ENCODE data around the gene PHF19.

PHF19 gene

DNA sequence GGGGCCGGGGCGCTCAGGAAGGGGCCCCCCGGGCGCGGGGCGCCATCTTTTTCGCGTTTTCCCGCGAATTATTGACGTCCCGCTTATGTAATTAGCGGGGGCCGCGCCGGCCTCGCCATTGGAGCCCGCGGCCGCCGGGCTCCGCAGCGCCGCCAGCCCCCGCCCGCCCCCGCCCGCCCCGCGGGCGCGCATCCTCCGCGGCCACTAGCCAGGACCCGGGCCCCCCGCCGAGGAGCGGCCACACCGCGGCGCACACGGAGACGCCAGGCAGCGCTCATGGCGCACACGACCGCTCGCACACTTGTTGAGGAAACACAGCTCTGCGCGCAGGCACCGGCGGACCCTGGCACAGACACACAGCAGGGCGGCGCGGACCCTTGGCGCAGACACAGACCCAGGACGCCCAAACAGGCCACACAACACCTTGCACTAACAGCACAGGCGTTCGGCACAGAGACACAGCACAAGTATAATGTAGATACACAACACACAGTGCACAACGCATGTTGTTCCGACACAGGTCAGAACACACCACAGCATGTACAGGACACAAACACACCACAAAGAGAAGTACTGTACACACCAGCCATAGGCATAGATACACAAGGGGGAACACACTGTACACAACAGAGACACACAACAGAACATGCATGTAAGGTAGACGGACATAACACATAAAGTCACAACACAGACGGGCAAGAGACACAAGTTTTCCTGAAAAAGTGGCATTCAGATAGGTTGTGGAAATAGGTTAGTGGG lies 467 bp upstream of the PHF19 start:
- TF ChIP-seq, protein P1, sequence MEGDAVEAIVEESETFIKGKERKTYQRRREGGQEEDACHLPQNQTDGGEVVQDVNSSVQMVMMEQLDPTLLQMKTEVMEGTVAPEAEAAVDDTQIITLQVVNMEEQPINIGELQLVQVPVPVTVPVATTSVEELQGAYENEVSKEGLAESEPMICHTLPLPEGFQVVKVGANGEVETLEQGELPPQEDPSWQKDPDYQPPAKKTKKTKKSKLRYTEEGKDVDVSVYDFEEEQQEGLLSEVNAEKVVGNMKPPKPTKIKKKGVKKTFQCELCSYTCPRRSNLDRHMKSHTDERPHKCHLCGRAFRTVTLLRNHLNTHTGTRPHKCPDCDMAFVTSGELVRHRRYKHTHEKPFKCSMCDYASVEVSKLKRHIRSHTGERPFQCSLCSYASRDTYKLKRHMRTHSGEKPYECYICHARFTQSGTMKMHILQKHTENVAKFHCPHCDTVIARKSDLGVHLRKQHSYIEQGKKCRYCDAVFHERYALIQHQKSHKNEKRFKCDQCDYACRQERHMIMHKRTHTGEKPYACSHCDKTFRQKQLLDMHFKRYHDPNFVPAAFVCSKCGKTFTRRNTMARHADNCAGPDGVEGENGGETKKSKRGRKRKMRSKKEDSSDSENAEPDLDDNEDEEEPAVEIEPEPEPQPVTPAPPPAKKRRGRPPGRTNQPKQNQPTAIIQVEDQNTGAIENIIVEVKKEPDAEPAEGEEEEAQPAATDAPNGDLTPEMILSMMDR (IDR thresholded peaks at IDR 0.05; ENCODE audit: low read depth, low read length), result no peak
- peak overlapping the region; percentile 73 to 75 for H3K4me3 ChIP-seq (replicated peaks in 1 of 2; ENCODE audit: low read depth in 2 of 2, low read length in 2 of 2)
- DNase-seq (ENCODE audit: low read depth in 2 of 2), result peak; percentile 60 to 62

DNA sequence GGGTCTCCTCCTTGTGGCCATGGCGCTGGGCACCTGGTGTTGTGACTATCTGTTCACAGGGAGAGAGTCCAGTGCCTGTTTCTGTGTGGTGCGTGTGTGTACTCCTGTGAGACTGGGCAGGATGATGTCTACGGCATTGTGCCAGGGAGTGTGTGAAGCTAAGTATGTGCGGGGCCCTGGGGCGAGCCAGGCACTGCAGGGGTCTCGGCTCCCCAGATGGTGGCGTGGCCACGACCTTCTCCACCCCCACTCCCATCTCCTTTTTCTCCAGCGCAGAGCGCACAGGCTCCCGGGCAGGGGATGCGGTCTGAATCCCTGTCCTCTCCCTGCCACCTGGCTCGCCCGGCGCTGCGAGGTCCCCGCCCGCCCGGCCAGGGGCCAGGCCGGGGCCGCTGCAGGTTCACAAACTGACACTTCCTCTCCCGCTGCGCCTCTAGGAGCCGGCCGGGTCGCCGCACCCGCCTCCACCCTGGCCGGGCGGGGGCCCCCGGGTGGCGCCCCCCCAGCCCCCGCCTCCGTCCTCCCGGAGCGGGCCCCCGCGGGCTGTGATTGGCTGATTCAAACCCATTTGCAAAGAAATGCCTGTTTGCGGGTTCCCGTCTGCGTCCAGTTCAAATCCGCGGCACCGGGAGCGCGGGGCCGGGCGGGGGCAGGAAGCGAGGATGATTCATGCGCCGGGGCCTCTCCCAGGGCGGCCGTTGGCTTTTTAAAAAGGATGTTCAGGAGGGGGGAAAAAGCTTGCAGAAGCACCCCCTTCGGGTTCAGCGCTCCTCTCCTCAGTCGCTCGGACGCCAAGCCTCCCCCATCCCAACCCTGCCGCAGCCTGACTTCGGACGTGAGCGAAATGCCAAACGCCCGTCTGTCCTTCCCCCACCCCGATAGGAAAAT lies 790 bp downstream of the PHF19 start:
- DNase-seq (ENCODE audit: low read depth in 2 of 2), result peak; percentile 88 to 95
- peak overlapping the region; percentile 73 to 75 for H3K4me3 ChIP-seq (replicated peaks in 1 of 2; ENCODE audit: low read depth in 2 of 2, low read length in 2 of 2)
- TF ChIP-seq, protein P1 (IDR thresholded peaks at IDR 0.05; ENCODE audit: low read depth, low read length), result no peak

DNA sequence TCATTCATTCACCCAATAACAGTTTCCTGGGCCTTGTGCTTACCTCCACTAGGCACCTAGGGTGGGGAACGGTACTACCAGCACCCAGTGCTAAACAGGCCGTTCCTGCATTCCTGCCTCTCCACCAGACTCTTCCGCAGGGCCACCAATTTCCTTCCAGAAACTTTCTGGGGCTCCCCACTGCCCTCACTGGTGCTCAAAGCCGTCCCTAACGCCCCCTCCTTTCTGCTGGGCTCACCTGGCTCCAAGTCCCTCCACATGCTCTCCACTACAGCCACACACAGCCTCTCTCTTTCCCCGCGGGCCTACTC lies 1.4 kb downstream of the PHF19 start:
- H3K4me3 ChIP-seq (replicated peaks in 1 of 2; ENCODE audit: low read depth in 2 of 2, low read length in 2 of 2), result peak overlapping the region; percentile 41 to 73
- no peak for DNase-seq (ENCODE audit: low read depth in 2 of 2)
- TF ChIP-seq, protein P1 (IDR thresholded peaks at IDR 0.05; ENCODE audit: low read depth, low read length), result no peak

DNA sequence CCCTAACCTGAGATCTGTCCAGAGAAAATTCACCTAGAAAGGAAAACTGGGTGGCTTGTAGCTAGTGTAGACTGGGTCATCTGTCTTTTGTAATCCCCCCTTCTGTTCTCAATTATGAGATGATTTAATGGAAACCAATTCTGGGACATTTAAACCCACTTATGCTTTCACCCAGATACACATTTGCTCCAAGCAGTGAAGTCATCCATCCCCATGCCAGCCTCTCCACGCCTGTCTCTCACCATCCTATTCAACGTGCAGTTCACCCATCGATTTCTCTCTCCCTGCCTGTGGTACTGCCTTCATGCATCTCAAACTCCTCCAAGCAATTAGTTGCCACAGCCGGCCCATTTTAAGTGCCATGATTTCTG lies 1.8 kb downstream of the PHF19 start:
- TF ChIP-seq, protein P1 (IDR thresholded peaks at IDR 0.05; ENCODE audit: low read depth, low read length), result no peak
- H3K4me3 ChIP-seq (replicated peaks in 1 of 2; ENCODE audit: low read depth in 2 of 2, low read length in 2 of 2), result peak overlapping the region in 1 of 2 donors; percentile 73
- DNase-seq (ENCODE audit: low read depth in 2 of 2), result no peak

DNA sequence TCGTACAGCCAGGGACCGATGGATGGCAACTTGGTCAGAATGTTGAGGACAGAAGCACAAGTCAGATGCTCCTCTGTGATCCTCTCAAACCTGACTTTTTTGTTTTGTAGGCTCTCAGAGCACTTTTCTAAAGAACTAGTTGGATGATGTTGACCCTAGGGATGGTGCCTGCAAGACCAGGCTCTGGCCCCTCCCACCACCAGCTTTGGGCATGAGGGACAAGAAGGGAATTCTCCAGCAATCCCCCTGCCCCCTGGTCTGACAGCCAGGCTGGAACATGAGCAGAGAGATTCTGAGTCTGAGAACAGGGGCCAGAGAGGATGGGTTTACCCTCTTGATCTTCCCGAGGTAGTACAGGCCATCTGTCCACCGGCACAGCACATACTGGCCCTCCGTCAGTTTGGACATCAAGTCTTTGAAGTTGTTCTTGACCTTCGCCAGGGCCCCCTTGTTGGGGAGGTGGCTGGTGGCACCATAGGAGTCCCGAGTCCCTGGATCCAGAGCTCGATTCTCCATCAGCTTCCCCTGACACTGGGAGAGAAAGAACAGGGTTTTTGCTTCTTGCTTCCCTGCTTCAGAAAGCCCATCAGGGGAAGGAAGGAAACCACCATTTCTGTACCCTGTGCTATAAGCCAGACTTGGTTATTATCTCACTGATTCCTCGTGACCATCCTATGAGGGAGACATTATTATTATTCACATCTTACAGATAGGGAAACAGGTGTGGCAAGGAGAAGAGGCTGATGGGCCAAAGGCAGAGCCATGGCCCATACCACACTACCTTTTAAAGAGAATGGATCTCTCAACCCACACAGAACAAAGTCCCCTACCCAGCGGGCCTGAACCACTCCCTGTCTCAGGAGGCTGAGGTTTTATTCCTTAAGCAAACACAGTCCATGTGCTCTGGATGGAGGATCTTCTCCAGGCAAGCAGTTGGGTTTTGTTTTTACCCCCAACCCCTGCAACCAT lies 2.5 kb downstream of the PHF19 start:
- DNase-seq (ENCODE audit: low read depth in 2 of 2), result no peak

DNA sequence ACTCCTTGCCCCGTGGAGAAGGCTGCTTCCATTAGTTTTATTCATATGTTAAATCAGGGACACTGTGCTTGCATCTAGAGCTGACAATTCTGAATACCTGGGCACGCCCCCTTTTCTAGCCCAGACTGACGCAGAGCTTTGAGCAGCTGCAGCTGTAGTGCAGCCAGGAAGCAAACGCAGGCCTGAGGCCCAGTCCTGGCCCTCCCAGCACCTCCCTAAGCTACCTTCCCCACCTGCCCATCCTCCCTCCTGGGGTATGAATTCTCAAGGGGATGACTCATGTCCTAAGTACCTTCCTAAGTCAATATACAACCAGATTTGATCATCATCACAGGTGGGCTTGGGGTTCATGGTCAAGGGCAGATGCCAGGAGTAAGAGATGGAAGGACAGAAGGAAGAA lies 3.5 kb downstream of the PHF19 start:
- H3K4me3 ChIP-seq (replicated peaks in 1 of 2; ENCODE audit: low read depth in 2 of 2, low read length in 2 of 2), result no peak overlapping the region
- no peak for DNase-seq (ENCODE audit: low read depth in 2 of 2)
- TF ChIP-seq, protein P1 (IDR thresholded peaks at IDR 0.05; ENCODE audit: low read depth, low read length), result no peak

More for the DNA sequence above, 2.5 kb downstream of the PHF19 start:
- TF ChIP-seq, protein P1 (IDR thresholded peaks at IDR 0.05; ENCODE audit: low read depth, low read length), result no peak
- H3K4me3 ChIP-seq (replicated peaks in 1 of 2; ENCODE audit: low read depth in 2 of 2, low read length in 2 of 2), result no peak overlapping the region

Data from cardiac fibroblast (primary cell).